K562 (cell line): ENCODE results near the gene SHF. TPM values are rescaled to one million over a fixed set of nuclear protein-coding genes. Genes with fewer than 3 reads are reported as not detected.

ENCODE experiments used
- BACH1 ChIP-seq: fragments of 200-800 bp; sonication (Bioruptor generic); IDR thresholded peaks from 2 replicates; pipeline ENCODE4 v1.6.1; 2016; ENCODE audit warnings: missing genetic modification characterization, missing compliant biosample characterization
- BRF1 ChIP-seq: IDR thresholded peaks from 3 replicates; pipeline ENCODE4 v1.6.1; 2011; ENCODE audit warnings: borderline replicate concordance, mild to moderate bottlenecking; ENCODE audit not compliant: insufficient read length; ENCODE audit errors: extremely low read depth
- CREM ChIP-seq: IDR thresholded peaks from 2 replicates; pipeline ENCODE4 v1.6.1; 2014; ENCODE audit warnings: antibody characterized with exemption, low read depth
- DDX20 ChIP-seq: fragments of 450-650 bp; IDR thresholded peaks from 2 replicates; pipeline ENCODE4 v1.6.1; 2016; ENCODE audit warnings: missing genetic modification characterization, low read depth, mild to moderate bottlenecking, missing compliant biosample characterization, moderate library complexity
- ELK1 ChIP-seq: sonication (generic); formaldehyde crosslinking; IDR thresholded peaks from 2 replicates; pipeline ENCODE4 v1.8.1; 2022; ENCODE audit warnings: missing genetic modification reagents
- FOXK1 ChIP-seq: sonication (generic); formaldehyde crosslinking; IDR thresholded peaks from 2 replicates; pipeline ENCODE4 v1.8.0; 2022; ENCODE audit warnings: missing genetic modification reagents, mild to moderate bottlenecking, borderline replicate concordance
- FOXP4 ChIP-seq: sonication (generic); formaldehyde crosslinking; IDR thresholded peaks from 2 replicates; pipeline ENCODE4 v1.8.0; 2022; ENCODE audit warnings: mild to moderate bottlenecking, missing genetic modification reagents, borderline replicate concordance
- HEY1 ChIP-seq: fragments of 250-450 bp; sonication (Bioruptor Pico); IDR thresholded peaks from 2 replicates; pipeline ENCODE4 v1.5.0; 2020; ENCODE audit warnings: mild to moderate bottlenecking, moderate library complexity, borderline replicate concordance
- ILK ChIP-seq: fragments of 450-650 bp; IDR thresholded peaks from 2 replicates; pipeline ENCODE4 v1.6.1; 2016; ENCODE audit warnings: missing genetic modification characterization, low read depth, mild to moderate bottlenecking, missing compliant biosample characterization, moderate library complexity, borderline replicate concordance
- PML ChIP-seq: IDR thresholded peaks from 2 replicates; pipeline ENCODE4 v1.6.1; 2012; ENCODE audit warnings: low read length, inconsistent platforms
- PRMT5 ChIP-seq: sonication (generic); formaldehyde crosslinking; IDR thresholded peaks from 2 replicates; pipeline ENCODE4 v1.5.0; 2020; ENCODE audit warnings: missing genetic modification reagents
- RHOXF2B ChIP-seq: fragments of 250-450 bp; sonication (Bioruptor Pico); conservative IDR thresholded peaks from 2 replicates; pipeline ENCODE4 v1.5.1; 2021
- SMARCC2 ChIP-seq: fragments of 450-650 bp; IDR thresholded peaks from 2 replicates; pipeline ENCODE4 v1.6.1; 2017; ENCODE audit warnings: antibody characterized with exemption, moderate library complexity, mild to moderate bottlenecking, low read depth
- SRSF3 ChIP-seq: fragments of 200-400 bp; formaldehyde crosslinking; IDR thresholded peaks from 2 replicates; pipeline ENCODE4 v1.6.1; 2016; ENCODE audit warnings: mild to moderate bottlenecking, low read length, moderate library complexity; ENCODE audit not compliant: insufficient read depth
- THRAP3 ChIP-seq: fragments of 450-650 bp; IDR thresholded peaks from 2 replicates; pipeline ENCODE4 v1.6.1; 2016; ENCODE audit warnings: mild to moderate bottlenecking, inconsistent platforms, borderline replicate concordance
- ZC3H11A ChIP-seq: IDR thresholded peaks from 2 replicates; pipeline ENCODE4 v1.6.1; 2012; ENCODE audit warnings: low read depth, low read length, improper control_type of control experiment
- ZNF134 ChIP-seq: fragments of 250-450 bp; sonication (Bioruptor Pico); conservative IDR thresholded peaks from 2 replicates; pipeline ENCODE4 v1.4.0; 2020
- ZNF165 ChIP-seq: fragments of 250-450 bp; sonication (Bioruptor Pico); IDR thresholded peaks from 2 replicates; pipeline ENCODE4 v1.4.0; 2020; ENCODE audit warnings: borderline replicate concordance
- polyA plus RNA-seq, 8 experiments: library from polyadenylated mRNA; depleted of rRNA in 4 of 8; stranded (reverse) in 5 of 8; unstranded in 3 of 8; fragments of >200 nt; fragmentation: Nextera tagmentation in 2 of 8; fragmentation: Illumina TruSeq in 1 of 8; extraction: Ambion mirVana in 2 of 8; extraction: Trizol in 1 of 8; gene quantifications; 2 replicates each; pipeline versions ENCODE4 v1.2.1 to v1.2.3, GENCODE V29; 2011 to 2014; ENCODE audit warnings: inconsistent platforms in 1 of 8, missing spikeins in 1 of 8
- total RNA-seq, 7 experiments: library from RNA; depleted of rRNA in 6 of 7; stranded (reverse); fragments of >200 nt in 6 of 7; fragmentation: Illumina TruSeq in 2 of 7; extraction: Trizol in 2 of 7; gene quantifications; 2 replicates each; pipeline versions ENCODE4 v1.2.1 to v1.2.3, GENCODE V29; 2011 to 2021; ENCODE audit warnings: low replicate concordance in 1 of 7
- TF ChIP-seq, protein P1 (sequence below): fragments of 250-450 bp; sonication (Bioruptor Pico); IDR thresholded peaks from 2 replicates; pipeline ENCODE4 v1.5.0; 2020; ENCODE audit warnings: mild to moderate bottlenecking, borderline replicate concordance
- TF ChIP-seq, protein P2 (sequence below): fragments of 450-650 bp; formaldehyde crosslinking; conservative IDR thresholded peaks from 2 replicates; pipeline ENCODE4 v1.4.0; 2022; ENCODE audit warnings: mild to moderate bottlenecking, missing genetic modification characterization
- TF ChIP-seq, protein P3 (sequence below): sonication (generic); formaldehyde crosslinking; IDR thresholded peaks from 2 replicates; pipeline ENCODE4 v1.8.0; 2022; ENCODE audit warnings: mild to moderate bottlenecking, low read depth, missing genetic modification reagents

Gene SHF
- total and polyA plus RNA-seq, 9 of the 15 experiments (the other 6 are each of a cell fraction or from before 2014, with no cell fraction given) = 0.51 to 2.2 (median 0.85) TPM; not detected in 2

- TF ChIP-seq SRSF3 (no peak), ZNF134 (CRISPR knock-in tag) (no peak), RHOXF2B (CRISPR knock-in tag) (no peak), DDX20 (tag) (no peak), SMARCC2 (no peak), ELK1 (no peak), FOXK1 (CRISPR knock-in tag) (no peak), THRAP3 (no peak), CREM (peak; percentile 72), PRMT5 (no peak), ZC3H11A (no peak), PML (no peak), BRF1 (no peak), BACH1 (tag) (no peak), HEY1 (CRISPR knock-in tag) (no peak), ILK (tag) (no peak), FOXP4 (CRISPR knock-in tag) (no peak), ZNF165 (CRISPR knock-in tag) (no peak)
- TF ChIP-seq, protein P1, sequence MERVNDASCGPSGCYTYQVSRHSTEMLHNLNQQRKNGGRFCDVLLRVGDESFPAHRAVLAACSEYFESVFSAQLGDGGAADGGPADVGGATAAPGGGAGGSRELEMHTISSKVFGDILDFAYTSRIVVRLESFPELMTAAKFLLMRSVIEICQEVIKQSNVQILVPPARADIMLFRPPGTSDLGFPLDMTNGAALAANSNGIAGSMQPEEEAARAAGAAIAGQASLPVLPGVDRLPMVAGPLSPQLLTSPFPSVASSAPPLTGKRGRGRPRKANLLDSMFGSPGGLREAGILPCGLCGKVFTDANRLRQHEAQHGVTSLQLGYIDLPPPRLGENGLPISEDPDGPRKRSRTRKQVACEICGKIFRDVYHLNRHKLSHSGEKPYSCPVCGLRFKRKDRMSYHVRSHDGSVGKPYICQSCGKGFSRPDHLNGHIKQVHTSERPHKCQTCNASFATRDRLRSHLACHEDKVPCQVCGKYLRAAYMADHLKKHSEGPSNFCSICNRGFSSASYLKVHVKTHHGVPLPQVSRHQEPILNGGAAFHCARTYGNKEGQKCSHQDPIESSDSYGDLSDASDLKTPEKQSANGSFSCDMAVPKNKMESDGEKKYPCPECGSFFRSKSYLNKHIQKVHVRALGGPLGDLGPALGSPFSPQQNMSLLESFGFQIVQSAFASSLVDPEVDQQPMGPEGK (CRISPR knock-in tag) = no peak
- TF ChIP-seq, protein P2, sequence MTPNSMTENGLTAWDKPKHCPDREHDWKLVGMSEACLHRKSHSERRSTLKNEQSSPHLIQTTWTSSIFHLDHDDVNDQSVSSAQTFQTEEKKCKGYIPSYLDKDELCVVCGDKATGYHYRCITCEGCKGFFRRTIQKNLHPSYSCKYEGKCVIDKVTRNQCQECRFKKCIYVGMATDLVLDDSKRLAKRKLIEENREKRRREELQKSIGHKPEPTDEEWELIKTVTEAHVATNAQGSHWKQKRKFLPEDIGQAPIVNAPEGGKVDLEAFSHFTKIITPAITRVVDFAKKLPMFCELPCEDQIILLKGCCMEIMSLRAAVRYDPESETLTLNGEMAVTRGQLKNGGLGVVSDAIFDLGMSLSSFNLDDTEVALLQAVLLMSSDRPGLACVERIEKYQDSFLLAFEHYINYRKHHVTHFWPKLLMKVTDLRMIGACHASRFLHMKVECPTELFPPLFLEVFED (CRISPR knock-in tag) = no peak
- TF ChIP-seq, protein P3, sequence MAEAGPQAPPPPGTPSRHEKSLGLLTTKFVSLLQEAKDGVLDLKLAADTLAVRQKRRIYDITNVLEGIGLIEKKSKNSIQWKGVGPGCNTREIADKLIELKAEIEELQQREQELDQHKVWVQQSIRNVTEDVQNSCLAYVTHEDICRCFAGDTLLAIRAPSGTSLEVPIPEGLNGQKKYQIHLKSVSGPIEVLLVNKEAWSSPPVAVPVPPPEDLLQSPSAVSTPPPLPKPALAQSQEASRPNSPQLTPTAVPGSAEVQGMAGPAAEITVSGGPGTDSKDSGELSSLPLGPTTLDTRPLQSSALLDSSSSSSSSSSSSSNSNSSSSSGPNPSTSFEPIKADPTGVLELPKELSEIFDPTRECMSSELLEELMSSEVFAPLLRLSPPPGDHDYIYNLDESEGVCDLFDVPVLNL (CRISPR knock-in tag) = no peak
Measured at GRCh38 chr15:45118131-45118588, 69.6 kb downstream of the SHF start (continued).
